HL-60 (cell line): ENCODE results near the gene DPP6.

Experiments used
- DNase-seq, 2 experiments: peaks; one replicate each; pipeline ENCODE4 v3.0.0-alpha.2; 2010 to 2020; ENCODE audit warnings: low read depth in 1 of 2, low spot score in 1 of 2
- H3K27ac ChIP-seq: fragments of 250-450 bp; sonication (Bioruptor Pico); replicated peaks from 2 replicates; pipeline ENCODE4 v1.5.1; 2020; ENCODE audit warnings: mild to moderate bottlenecking, moderate library complexity
- H3K27me3 ChIP-seq: fragments of 250-450 bp; sonication (Bioruptor Pico); 2 replicates; pipeline ENCODE4 v1.5.1; 2021; ENCODE audit warnings: mild to moderate bottlenecking, moderate library complexity; ENCODE audit not compliant: insufficient read depth, poor library complexity, severe bottlenecking
- H3K4me3 ChIP-seq: replicated peaks from 2 replicates; pipeline ENCODE4 v1.5.1; 2011; ENCODE audit warnings: mild to moderate bottlenecking, control low read depth, low read length; ENCODE audit not compliant: insufficient read depth
- GABPA ChIP-seq: IDR thresholded peaks from 2 replicates; pipeline ENCODE4 v1.6.1; 2012; ENCODE audit warnings: low read depth
- POLR2AphosphoS5 ChIP-seq: IDR thresholded peaks from 2 replicates; pipeline ENCODE4 v1.6.1; 2012; ENCODE audit warnings: low read depth
- SPI1 ChIP-seq: IDR thresholded peaks from 2 replicates; pipeline ENCODE4 v1.6.1; 2012; ENCODE audit warnings: low read depth, mild to moderate bottlenecking, borderline replicate concordance
- TF ChIP-seq, protein P1 (sequence below): IDR thresholded peaks from 2 replicates; pipeline ENCODE4 v1.6.1; 2012; ENCODE audit warnings: low read depth; ENCODE audit not compliant: insufficient replicate concordance
- TF ChIP-seq, protein P2 (sequence below): IDR thresholded peaks from one replicate; pipeline ENCODE4 v1.5.1; 2011; ENCODE audit warnings: low read length, control low read depth, inconsistent platforms; ENCODE audit not compliant: insufficient read depth

DPP6 gene

DNA sequence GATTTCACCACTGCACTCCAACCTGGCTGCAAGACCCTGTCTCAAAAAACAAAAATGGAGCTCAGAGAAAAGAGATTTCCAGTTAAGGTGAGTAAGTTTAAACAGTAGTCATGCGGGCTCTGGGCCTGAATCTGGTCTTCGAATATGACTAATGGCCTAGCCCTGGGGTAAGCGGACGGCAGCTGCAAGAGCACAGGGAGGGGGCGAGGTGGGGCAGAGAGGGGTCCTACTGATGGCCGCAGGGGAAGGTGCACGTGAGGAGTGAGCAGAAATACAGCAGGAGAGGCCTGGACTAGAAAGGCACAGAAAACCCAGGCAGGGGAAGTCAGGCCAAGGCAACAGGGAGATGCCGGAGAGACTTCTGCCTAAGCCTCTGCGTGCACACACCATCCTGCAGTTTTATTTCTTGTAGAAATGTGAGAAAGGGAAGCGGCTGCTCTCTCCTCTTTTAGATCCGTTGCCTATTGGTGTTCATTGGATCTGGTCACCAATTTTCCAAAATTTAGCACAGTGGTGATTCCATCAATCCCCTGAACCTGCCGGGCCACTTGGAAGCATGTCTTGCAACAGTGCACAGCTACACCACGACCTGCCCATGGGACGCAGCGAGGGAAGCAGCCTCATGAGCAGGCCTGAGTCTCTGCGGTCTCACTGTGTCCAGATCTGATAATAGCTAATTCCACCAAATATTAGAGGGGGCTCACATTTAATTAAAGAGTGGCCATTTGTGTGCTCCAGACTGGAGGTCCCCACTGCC lies 811.7 kb downstream of the DPP6 start:
- peaks cover 6% of the 10 kb centered on the region for H3K27me3 ChIP-seq
- H3K4me3 ChIP-seq, result no peak overlapping the region
- TF ChIP-seq GABPA (no peak), SPI1 (no peak)
- TF ChIP-seq, protein P1, sequence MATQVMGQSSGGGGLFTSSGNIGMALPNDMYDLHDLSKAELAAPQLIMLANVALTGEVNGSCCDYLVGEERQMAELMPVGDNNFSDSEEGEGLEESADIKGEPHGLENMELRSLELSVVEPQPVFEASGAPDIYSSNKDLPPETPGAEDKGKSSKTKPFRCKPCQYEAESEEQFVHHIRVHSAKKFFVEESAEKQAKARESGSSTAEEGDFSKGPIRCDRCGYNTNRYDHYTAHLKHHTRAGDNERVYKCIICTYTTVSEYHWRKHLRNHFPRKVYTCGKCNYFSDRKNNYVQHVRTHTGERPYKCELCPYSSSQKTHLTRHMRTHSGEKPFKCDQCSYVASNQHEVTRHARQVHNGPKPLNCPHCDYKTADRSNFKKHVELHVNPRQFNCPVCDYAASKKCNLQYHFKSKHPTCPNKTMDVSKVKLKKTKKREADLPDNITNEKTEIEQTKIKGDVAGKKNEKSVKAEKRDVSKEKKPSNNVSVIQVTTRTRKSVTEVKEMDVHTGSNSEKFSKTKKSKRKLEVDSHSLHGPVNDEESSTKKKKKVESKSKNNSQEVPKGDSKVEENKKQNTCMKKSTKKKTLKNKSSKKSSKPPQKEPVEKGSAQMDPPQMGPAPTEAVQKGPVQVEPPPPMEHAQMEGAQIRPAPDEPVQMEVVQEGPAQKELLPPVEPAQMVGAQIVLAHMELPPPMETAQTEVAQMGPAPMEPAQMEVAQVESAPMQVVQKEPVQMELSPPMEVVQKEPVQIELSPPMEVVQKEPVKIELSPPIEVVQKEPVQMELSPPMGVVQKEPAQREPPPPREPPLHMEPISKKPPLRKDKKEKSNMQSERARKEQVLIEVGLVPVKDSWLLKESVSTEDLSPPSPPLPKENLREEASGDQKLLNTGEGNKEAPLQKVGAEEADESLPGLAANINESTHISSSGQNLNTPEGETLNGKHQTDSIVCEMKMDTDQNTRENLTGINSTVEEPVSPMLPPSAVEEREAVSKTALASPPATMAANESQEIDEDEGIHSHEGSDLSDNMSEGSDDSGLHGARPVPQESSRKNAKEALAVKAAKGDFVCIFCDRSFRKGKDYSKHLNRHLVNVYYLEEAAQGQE, result no peak
- H3K27ac ChIP-seq, result no peak overlapping the region
- DNase-seq, result no peak

DNA sequence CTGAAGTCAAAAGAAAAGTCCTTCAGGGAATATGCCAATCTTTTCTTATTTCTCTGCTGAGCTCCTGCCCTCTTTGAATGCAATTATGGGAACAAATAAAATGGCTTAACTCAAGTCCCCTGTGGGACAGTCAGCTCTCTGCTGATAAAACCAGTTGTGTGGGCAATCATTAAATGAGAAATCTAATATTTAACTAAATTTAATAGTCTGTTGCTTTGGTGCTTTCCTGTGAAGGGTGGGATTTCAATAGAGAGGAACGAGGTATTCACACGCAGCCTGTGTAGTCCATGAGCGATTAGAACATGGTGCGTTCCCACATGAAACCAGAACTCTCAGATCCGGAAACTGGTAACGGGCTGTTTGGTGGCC lies 812.3 kb downstream of the DPP6 start:
- no peak overlapping the region for H3K4me3 ChIP-seq
- TF ChIP-seq, protein P1, result no peak
- TF ChIP-seq, protein P2, sequence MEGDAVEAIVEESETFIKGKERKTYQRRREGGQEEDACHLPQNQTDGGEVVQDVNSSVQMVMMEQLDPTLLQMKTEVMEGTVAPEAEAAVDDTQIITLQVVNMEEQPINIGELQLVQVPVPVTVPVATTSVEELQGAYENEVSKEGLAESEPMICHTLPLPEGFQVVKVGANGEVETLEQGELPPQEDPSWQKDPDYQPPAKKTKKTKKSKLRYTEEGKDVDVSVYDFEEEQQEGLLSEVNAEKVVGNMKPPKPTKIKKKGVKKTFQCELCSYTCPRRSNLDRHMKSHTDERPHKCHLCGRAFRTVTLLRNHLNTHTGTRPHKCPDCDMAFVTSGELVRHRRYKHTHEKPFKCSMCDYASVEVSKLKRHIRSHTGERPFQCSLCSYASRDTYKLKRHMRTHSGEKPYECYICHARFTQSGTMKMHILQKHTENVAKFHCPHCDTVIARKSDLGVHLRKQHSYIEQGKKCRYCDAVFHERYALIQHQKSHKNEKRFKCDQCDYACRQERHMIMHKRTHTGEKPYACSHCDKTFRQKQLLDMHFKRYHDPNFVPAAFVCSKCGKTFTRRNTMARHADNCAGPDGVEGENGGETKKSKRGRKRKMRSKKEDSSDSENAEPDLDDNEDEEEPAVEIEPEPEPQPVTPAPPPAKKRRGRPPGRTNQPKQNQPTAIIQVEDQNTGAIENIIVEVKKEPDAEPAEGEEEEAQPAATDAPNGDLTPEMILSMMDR, result no peak
- TF ChIP-seq GABPA (no peak), POLR2AphosphoS5 (no peak), SPI1 (no peak)
- H3K27me3 ChIP-seq, result peaks cover 9% of the 10 kb centered on the region
- no peak overlapping the region for H3K27ac ChIP-seq
- no peak for DNase-seq

DNA sequence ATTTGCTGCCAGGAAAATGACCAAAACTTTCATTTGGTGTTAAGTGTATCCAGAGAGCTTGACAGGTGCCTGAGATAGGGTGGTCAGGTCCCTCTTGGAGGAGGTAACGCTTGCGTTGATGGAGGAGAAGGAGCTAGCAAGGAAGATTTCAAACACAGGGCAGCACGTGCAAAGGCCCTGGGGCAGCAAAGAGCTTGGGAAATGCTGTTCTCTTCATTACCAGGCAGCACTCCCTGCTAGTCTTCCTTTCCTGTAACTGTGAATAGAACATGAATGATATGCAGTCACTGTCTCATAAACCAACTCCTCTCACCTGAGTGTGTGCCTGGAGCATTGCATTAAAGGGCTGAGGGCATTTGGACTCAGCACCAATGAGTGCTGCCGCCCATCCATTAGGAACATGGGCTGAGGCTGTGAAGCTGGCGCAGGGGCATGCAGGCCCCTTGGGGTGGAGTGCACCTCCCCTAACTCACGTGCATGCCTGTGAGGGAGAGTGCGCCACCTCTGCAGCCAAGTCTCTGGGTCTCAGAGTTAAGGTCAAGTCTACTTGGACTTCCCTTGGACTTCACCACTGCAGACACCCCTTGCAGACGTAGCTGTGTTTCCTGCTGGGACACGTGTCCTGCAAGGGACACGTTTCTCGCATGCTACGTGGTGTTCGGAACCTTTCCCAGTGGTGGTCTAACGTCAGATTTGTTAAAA lies 813.9 kb downstream of the DPP6 start:
- DNase-seq, result no peak
- H3K4me3 ChIP-seq, result no peak overlapping the region
- H3K27me3 ChIP-seq, result peaks cover 9% of the 10 kb centered on the region
- no peak overlapping the region for H3K27ac ChIP-seq
- no peak for TF ChIP-seq SPI1
- TF ChIP-seq GABPA, result no peak
- TF ChIP-seq, protein P2, result no peak
- TF ChIP-seq, protein P1, result no peak
